AG04449 (cell line): ENCODE data around the gene MVK.
"Not testable (repeated sequence)": the region's sequence is repeated elsewhere in the genome, so short reads cannot be mapped to it uniquely, and the experiment has no call there.

Source experiments
- CTCF ChIA-PET: fragments of 350-600 bp; formaldehyde crosslinking; extraction: SDS; loops from one replicate; lab custom pipeline; 2021; ENCODE audit warnings: antibody characterized with exemption; lab: Yijun Ruan, JAX
- POLR2A ChIA-PET: fragments of 400-600, 350-600 bp; formaldehyde crosslinking; extraction: SDS; loops from one replicate; lab custom pipeline; 2020; ENCODE audit warnings: antibody characterized with exemption, inconsistent platforms; lab: Yijun Ruan, JAX
- DNase-seq: peaks from one replicate; pipeline ENCODE4 v3.0.0-alpha.2; 2010; ENCODE audit warnings: low read depth, low spot score
- H3K4me3 ChIP-seq: 2 replicates; pipeline ENCODE4 v1.5.1; 2011; ENCODE audit warnings: low read depth, mild to moderate bottlenecking, control low read depth, low read length
- CTCF ChIP-seq: IDR thresholded peaks from one replicate; pipeline ENCODE4 v1.5.1; 2011; ENCODE audit warnings: mild to moderate bottlenecking, moderate library complexity, low read length, control low read depth, inconsistent platforms; ENCODE audit not compliant: insufficient read depth; ENCODE audit errors: missing control alignments

MVK gene

DNA sequence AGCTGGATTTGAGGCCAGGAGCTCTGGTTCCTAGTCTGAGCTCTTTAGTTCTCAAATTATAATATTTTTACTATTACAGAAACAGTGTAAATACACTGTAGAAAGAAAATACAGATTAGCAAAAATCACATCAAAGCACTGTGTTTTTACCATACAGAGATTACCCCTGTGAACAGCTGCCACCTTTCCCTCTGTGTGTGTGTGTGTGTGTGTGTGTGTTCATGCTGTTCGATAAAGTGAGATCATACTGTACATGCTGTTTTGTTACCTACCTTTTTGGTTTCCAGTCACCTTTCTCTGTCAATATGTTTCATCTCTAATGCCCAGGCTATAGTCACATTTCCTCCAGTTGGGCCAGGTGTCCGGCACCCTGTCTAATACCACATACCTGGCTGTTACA, 26.9 kb downstream of the MVK start:
- no peak overlapping the region for H3K4me3 ChIP-seq
- TF ChIP-seq CTCF: no peak
- DNase-seq: no peak
- ChIA-PET CTCF (interaction anchor here (2.6 to 14.0 kb wide), 4 partner anchors 10 to 245 kb away, joined by 10 to 241 read pairs (median 50); no protein-coding TSS in a partner anchor), POLR2A (no interaction called here)

DNA sequence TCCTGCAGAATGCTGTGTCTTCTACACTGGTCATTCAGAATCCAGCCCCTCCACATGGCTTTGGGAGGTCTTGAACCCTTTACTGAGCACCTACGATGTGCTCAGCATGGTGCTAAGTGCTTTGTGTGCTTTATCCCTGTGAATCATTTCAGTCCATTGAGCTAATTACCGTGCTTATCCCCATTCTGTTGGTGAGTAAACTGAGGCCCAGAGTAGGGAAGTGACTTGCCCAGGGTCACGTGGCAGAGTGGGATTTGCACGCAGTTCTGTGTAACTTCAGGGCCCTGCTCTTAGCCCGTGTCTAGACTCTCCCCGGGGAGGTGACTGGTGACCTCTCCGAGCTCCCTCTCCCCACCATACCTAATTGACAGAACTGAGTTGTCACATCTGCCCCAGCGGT, 27.4 kb downstream of the MVK start:
- ChIA-PET POLR2A (no interaction called here), CTCF (interaction anchor here (2.6 to 14.0 kb wide), 2 partner anchors 174 to 245 kb away, joined by 10 to 241 read pairs; no protein-coding TSS in a partner anchor)
- H3K4me3 ChIP-seq: no peak overlapping the region
- no peak for DNase-seq
- no peak for TF ChIP-seq CTCF

- ChIA-PET POLR2A (no interaction called here), CTCF (interaction anchor here (2.6 to 14.0 kb wide), 2 partner anchors 174 to 244 kb away, joined by 10 to 241 read pairs; no protein-coding TSS in a partner anchor)
- H3K4me3 ChIP-seq: no peak overlapping the region
- TF ChIP-seq CTCF: no peak
- DNase-seq: no peak
These were observed 28.0 kb downstream of the MVK start for GRCh38 chr12:109601557-109601956.

- DNase-seq, POLR2A ChIA-PET, H3K4me3 ChIP-seq: not testable (repeated sequence)
- CTCF ChIA-PET: interaction anchor here (5.9 to 14.0 kb wide), 2 partner anchors 7 to 173 kb away, joined by 36 to 241 read pairs; no protein-coding TSS in a partner anchor
These were observed 28.5 kb downstream of the MVK start for GRCh38 chr12:109602132-109602531.

DNA sequence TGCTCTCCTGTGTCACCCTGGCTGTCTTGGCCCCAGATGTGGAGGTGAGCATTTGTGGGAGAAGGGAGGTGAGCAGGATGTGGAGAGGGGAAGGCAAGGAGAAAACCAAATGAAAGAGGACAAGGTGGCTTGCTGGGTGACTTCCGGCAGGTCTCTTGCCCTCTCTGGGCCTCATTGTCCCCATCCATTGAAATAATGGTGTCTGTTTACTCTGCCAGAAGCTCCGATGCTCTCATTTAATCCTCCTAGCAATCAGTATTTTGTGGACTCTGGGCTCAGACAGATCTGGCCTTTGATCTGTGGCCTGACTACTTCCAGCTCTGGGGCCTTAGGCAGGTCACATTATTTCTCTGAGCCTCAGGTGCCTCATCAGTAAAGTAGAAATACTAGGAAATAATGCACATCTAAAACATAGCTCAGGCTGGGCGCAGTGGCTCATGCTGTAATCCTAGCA, 30.6 kb downstream of the MVK start:
- DNase-seq: no peak
- TF ChIP-seq CTCF: no peak
- ChIA-PET CTCF (interaction anchor here (5.9 to 14.0 kb wide), 2 partner anchors 9 to 171 kb away, joined by 36 to 241 read pairs; no protein-coding TSS in a partner anchor), POLR2A (no interaction called here)
- H3K4me3 ChIP-seq: no peak overlapping the region

GRCh38 chr12:109605016-109605415, 31.4 kb downstream of the MVK start:
- POLR2A ChIA-PET: no interaction called here
- DNase-seq: no peak
- no peak for TF ChIP-seq CTCF
- CTCF ChIA-PET: interaction anchor here (5.9 to 14.0 kb wide), 2 partner anchors 10 to 170 kb away, joined by 36 to 241 read pairs; no protein-coding TSS in a partner anchor
- H3K4me3 ChIP-seq: no peak overlapping the region
